MCF 10A (cell line): ENCODE measurements around the gene TMEM229B. TPM values are rescaled to one million over a fixed set of nuclear protein-coding genes. Genes with fewer than 3 reads are reported as not detected.

Source experiments
- BruUV-seq: library from RNA; stranded (reverse); fragments of 400-500 nt; replicated peaks from 2 replicates; lab custom pipeline; 2021; lab: Mats Ljungman, UMichigan
- CTCF ChIA-PET: fragments of 300-600 bp; sonication (Branson Sonifier 250); formaldehyde crosslinking; extraction: SDS; loops from one replicate; lab custom pipeline; 2021; ENCODE audit warnings: antibody characterized with exemption, inconsistent platforms; lab: Yijun Ruan, JAX
- POLR2A ChIA-PET: fragments of 300-600, 350-650 bp; sonication (Branson Sonifier 250); formaldehyde crosslinking; extraction: SDS; loops from one replicate; lab custom pipeline; 2020; ENCODE audit warnings: antibody characterized with exemption, inconsistent platforms; lab: Yijun Ruan, JAX
- DNase-seq: peaks from one replicate; pipeline ENCODE4 v3.0.0-alpha.2; 2018; ENCODE audit not compliant: unreplicated experiment
- H3K27ac Mint-ChIP-seq: one replicate; pipeline ENCODE4 v1.8.0; 2022; ENCODE audit warnings: mild to moderate bottlenecking, low read depth, mixed read lengths; ENCODE audit not compliant: unreplicated experiment
- H3K27me3 Mint-ChIP-seq: one replicate; pipeline ENCODE4 v1.8.0; 2022; ENCODE audit warnings: mixed read lengths; ENCODE audit not compliant: insufficient read depth, unreplicated experiment
- H3K36me3 Mint-ChIP-seq: one replicate; pipeline ENCODE4 v1.8.0; 2022; ENCODE audit warnings: mild to moderate bottlenecking, moderate library complexity, mixed read lengths; ENCODE audit not compliant: insufficient read depth, unreplicated experiment
- H3K4me1 Mint-ChIP-seq: one replicate; pipeline ENCODE4 v1.8.0; 2022; ENCODE audit warnings: mixed read lengths; ENCODE audit not compliant: insufficient read depth, unreplicated experiment
- H3K4me3 Mint-ChIP-seq: one replicate; pipeline ENCODE4 v1.8.0; 2022; ENCODE audit warnings: mild to moderate bottlenecking, moderate library complexity, mixed read lengths; ENCODE audit not compliant: unreplicated experiment
- H3K9me3 Mint-ChIP-seq: one replicate; pipeline ENCODE4 v1.8.0; 2022; ENCODE audit warnings: mixed read lengths; ENCODE audit not compliant: unreplicated experiment
- intact Hi-C: fragments of 100-400 bp; cut with micrococcal nuclease; formaldehyde crosslinking; loops from 2 replicates; pipeline ENCODE4 v1.14.1; 2022
- total RNA-seq: library from RNA; stranded (reverse); gene quantifications from 2 replicates; pipeline ENCODE4 v1.2.3, GENCODE V29; 2022
- TF ChIP-seq, protein P1 (sequence below): fragments of 200-600 bp; IDR thresholded peaks from one replicate; pipeline ENCODE4 v1.8.0; 2022; ENCODE audit warnings: antibody characterized with exemption, mild to moderate bottlenecking; ENCODE audit not compliant: unreplicated experiment

Gene TMEM229B
- total RNA-seq, 1 experiment from 2014 or later: 0.37 TPM

DNA sequence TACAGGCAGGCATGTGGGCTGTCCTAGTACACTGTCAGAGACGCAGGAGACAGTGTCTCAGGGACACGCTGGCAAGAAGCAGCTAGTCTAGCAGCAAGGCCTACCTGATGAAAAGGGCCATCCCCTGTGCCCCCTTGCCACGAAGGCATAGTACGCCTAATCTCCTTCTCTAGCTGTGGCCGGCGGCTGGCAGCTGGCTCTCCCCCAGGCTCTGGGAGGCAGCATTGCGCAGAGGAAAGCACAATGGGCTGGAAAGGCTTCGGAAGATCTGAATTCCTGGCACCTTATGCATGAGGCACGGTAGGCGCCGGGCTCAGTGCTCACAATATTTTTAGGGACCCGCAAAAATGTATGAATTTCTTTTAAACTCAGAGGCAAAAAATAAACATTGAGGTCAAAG lies 28.6 kb upstream of the TMEM229B start:
- BruUV-seq: no TSS peak
- no peaks in the 10 kb centered on the region for H3K9me3 Mint-ChIP-seq
- H3K27ac Mint-ChIP-seq: no peak overlapping the region
- H3K27me3 Mint-ChIP-seq: peaks cover 39% of the 10 kb centered on the region
- H3K4me1 Mint-ChIP-seq: no peaks in the 10 kb centered on the region
- intact Hi-C loops: no loop called here
- TF ChIP-seq, protein P1, sequence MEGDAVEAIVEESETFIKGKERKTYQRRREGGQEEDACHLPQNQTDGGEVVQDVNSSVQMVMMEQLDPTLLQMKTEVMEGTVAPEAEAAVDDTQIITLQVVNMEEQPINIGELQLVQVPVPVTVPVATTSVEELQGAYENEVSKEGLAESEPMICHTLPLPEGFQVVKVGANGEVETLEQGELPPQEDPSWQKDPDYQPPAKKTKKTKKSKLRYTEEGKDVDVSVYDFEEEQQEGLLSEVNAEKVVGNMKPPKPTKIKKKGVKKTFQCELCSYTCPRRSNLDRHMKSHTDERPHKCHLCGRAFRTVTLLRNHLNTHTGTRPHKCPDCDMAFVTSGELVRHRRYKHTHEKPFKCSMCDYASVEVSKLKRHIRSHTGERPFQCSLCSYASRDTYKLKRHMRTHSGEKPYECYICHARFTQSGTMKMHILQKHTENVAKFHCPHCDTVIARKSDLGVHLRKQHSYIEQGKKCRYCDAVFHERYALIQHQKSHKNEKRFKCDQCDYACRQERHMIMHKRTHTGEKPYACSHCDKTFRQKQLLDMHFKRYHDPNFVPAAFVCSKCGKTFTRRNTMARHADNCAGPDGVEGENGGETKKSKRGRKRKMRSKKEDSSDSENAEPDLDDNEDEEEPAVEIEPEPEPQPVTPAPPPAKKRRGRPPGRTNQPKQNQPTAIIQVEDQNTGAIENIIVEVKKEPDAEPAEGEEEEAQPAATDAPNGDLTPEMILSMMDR: no peak
- POLR2A ChIA-PET: interaction anchor here (0.8 to 1.2 kb wide), 5 partner anchors 10 to 102 kb away, joined by 3 to 4 read pairs (median 3); no protein-coding TSS in a partner anchor
- no peak for DNase-seq
- peaks cover 7% of the 10 kb centered on the region for H3K36me3 Mint-ChIP-seq
- CTCF ChIA-PET: interaction anchor here (0.6 to 7.6 kb wide), 3 partner anchors 9 to 90 kb away, joined by 3 to 63 read pairs (median 14); no protein-coding TSS in a partner anchor
- no peak overlapping the region for H3K4me3 Mint-ChIP-seq

DNA sequence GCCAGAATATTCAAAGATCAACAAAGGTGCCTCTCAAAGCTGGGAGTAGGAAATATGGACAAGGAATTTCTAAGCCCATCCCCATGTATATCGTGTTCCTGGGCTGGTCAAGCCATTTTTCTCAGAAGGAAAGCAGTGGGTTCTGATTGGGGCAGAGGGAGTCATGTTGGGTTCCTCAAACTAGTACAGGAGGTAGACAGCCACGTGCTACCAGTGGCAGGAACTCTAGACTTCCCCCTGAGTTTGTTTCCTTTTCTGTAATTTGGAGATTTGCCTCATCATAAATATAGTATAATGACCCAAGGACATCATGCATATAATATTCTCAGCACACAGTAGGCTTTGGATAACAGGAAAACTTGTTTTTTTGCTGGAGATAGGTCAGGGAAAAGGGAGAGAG lies 28.2 kb upstream of the TMEM229B start:
- intact Hi-C loops: no loop called here
- Mint-ChIP-seq H3K4me3 (peak overlapping the region; percentile 76), H3K4me1 (no peaks in the 10 kb centered on the region), H3K36me3 (peaks cover 7% of the 10 kb centered on the region), H3K27me3 (peaks cover 39% of the 10 kb centered on the region), H3K27ac (no peak overlapping the region), H3K9me3 (no peaks in the 10 kb centered on the region)
- POLR2A ChIA-PET: interaction anchor here (0.7 to 1.2 kb wide), 4 partner anchors 47 to 136 kb away, joined by 3 to 4 read pairs (median 3); no protein-coding TSS in a partner anchor
- CTCF ChIA-PET: interaction anchor here (2.5 to 7.6 kb wide), 2 partner anchors 10 to 89 kb away, joined by 14 to 63 read pairs; no protein-coding TSS in a partner anchor
- DNase-seq: no peak
- no TSS peak for BruUV-seq
- TF ChIP-seq, protein P1: no peak

DNA sequence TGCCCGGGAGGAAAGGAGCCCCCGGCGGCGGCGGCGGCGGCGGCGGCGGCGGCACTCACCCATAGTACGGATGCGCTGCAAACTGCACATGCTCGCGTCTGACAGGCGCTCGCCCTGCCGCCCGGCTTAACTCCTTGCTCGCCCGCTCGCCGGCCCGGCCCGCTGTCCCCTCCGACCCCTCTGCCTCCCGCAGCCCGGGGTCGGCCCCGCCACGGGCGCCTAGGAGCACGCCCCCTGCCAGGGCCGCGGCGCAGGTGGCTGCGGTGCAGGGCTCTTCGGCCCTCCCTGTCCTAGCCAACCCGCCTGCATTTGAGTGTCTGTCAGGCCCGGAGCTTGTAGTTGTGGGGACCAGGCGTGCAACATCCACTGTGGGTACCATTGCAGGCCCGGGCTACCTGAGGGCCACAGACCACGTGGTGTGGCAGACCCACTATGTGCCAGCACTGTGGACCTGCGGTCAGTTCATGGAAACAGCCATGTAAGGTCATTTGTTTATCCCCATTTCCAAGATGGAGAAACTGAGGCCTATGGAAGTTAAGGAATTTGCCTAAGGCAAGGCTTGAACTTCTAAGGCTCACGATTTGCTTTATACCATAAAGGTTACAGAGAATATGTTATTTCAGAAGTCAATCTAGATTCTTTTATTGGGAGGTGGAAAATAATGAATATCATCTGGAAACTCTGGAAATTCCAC lies 27.0 kb upstream of the TMEM229B start:
- H3K27ac Mint-ChIP-seq: no peak overlapping the region
- intact Hi-C loops: no loop called here
- TF ChIP-seq, protein P1: no peak
- H3K36me3 Mint-ChIP-seq: peaks cover 7% of the 10 kb centered on the region
- no TSS peak for BruUV-seq
- H3K4me1 Mint-ChIP-seq: no peaks in the 10 kb centered on the region
- peaks cover 36% of the 10 kb centered on the region for H3K27me3 Mint-ChIP-seq
- ChIA-PET POLR2A (interaction anchor here (0.9 to 1.1 kb wide), 2 partner anchors 39 to 56 kb away, joined by 3 read pairs; no protein-coding TSS in a partner anchor), CTCF (interaction anchor here (0.6 to 7.6 kb wide), 3 partner anchors 11 to 109 kb away, joined by 3 to 63 read pairs (median 14); no protein-coding TSS in a partner anchor)
- peak overlapping the region; percentile 76 for H3K4me3 Mint-ChIP-seq
- DNase-seq: no peak
- no peaks in the 10 kb centered on the region for H3K9me3 Mint-ChIP-seq

DNA sequence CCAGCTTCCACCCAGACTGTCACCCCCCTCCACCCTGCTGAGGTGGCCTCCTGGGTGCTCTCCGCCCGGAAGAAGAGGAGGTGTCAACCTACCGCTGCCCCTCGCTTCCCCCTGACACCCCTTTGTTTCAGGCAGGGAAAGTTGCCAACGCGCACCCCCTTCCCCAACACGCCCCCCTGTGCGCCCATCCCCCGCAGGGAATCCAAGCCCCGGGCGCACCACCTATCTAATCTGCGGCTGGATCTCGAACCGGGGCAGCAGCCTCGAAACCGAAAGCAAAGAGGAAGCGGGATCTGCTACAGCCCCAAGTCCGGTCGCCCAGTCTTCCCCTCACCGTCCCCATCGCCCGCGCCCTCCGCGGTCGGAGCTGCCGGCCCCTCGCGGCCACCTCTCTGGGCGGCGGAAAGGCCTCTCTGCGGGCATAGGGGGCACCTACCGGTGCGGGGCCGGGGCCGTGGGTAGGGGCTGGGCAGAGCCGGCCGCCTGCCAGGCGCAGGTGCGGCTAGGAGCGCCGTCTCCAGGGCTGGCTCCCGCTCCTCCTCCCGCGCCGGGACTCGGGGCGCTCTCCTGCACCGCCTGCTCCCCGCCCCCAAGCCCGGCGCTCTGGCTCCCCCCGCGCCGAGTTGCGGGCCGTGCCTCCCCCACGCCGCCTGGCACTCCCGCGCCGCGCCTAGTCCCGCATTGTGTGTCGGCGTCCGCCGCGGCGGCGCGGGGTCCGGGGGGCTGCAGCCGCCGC lies 26.3 kb upstream of the TMEM229B start:
- Mint-ChIP-seq H3K27ac (no peak overlapping the region), H3K27me3 (peaks cover 29% of the 10 kb centered on the region), H3K36me3 (peaks cover 7% of the 10 kb centered on the region), H3K9me3 (no peaks in the 10 kb centered on the region), H3K4me1 (no peaks in the 10 kb centered on the region), H3K4me3 (peak overlapping the region; percentile 76)
- intact Hi-C loops: no loop called here
- no TSS peak for BruUV-seq
- ChIA-PET CTCF (interaction anchor here (1.0 to 7.6 kb wide), 4 partner anchors 12 to 70 kb away, joined by 3 to 63 read pairs (median 4); no protein-coding TSS in a partner anchor), POLR2A (interaction anchor here (1.2 kb wide), 1 partner anchor 10 kb away, joined by 4 read pairs; no protein-coding TSS in a partner anchor)
- TF ChIP-seq, protein P1: no peak
- peak; percentile 38 for DNase-seq
